K562 (cell line): ENCODE results near the gene ABLIM1. TPM values are rescaled to one million over a fixed set of nuclear protein-coding genes. Genes with fewer than 3 reads are reported as not detected.

Experiments
- ATAC-seq: fragments of 200-7000 bp; cut with Tn5 transposase; 3 replicates; pipeline ENCODE4 v1.9.1; 2020; ENCODE audit warnings: moderate library complexity
- BruUV-seq: library from RNA; stranded (reverse); fragments of 400-500 nt; replicated peaks from 2 replicates; lab custom pipeline; 2021; lab: Mats Ljungman, UMichigan
- CTCF ChIA-PET: fragments of 300-600 bp; formaldehyde crosslinking; extraction: SDS; loops from one replicate; lab custom pipeline; 2021; ENCODE audit warnings: low intra/inter-chr PET ratio; lab: Yijun Ruan, JAX
- POLR2A ChIA-PET: fragments of 300-600, 350-650 bp; sonication (Branson Sonifier 250); formaldehyde crosslinking; extraction: SDS; loops from one replicate; lab custom pipeline; 2021; ENCODE audit warnings: antibody characterized with exemption, inconsistent platforms; lab: Yijun Ruan, JAX
- DNase-seq, 4 experiments: peaks; one replicate each; pipeline versions ENCODE4 v3.0.0 to v3.0.0-alpha.2; 2011 to 2018; ENCODE audit warnings: low spot score in 3 of 4, mixed read lengths in 3 of 4; ENCODE audit errors: extremely low read depth in 1 of 4
- FAIRE-seq: peaks from 2 replicates; lab custom pipeline; 2011; peaks lifted over from hg19 to GRCh38; lab: Jason Lieb, UNC
- H2AFZ ChIP-seq: 2 replicates; pipeline ENCODE4 v1.6.0; 2011; ENCODE audit warnings: low read depth, low read length, control low read depth, inconsistent platforms
- H3K27ac ChIP-seq: fragments of 200-600 bp; 3 replicates; pipeline ENCODE4 v1.8.0; 2011; ENCODE audit warnings: low read depth, mild to moderate bottlenecking, control low read depth, inconsistent platforms, low read length, moderate library complexity, mixed read lengths; ENCODE audit errors: extremely low read depth
- H3K27me3 ChIP-seq, 2 experiments: fragments of 300-600 bp in 1 of 2; 2 replicates in 1 of 2; 3 replicates in 1 of 2; pipeline versions ENCODE4 v1.6.0 to v1.8.0; 2011; ENCODE audit warnings: inconsistent platforms in 2 of 2, low read length in 2 of 2, mild to moderate bottlenecking in 1 of 2, mixed read lengths in 1 of 2, moderate library complexity in 1 of 2; ENCODE audit not compliant: control insufficient read depth in 2 of 2, insufficient read depth in 2 of 2
- H3K36me3 ChIP-seq: fragments of 300-600 bp; 3 replicates; pipeline ENCODE4 v1.8.0; 2011; ENCODE audit warnings: mild to moderate bottlenecking, low read length, inconsistent platforms; ENCODE audit not compliant: control insufficient read depth, insufficient read depth
- H3K4me1 ChIP-seq, 2 experiments: fragments of 200-600 bp in 1 of 2; replicated peaks in 1 of 2; 2 replicates in 1 of 2; 3 replicates in 1 of 2; pipeline versions ENCODE4 v1.5.1 to v1.8.0; 2011; ENCODE audit warnings: inconsistent platforms in 2 of 2, low read length in 2 of 2, mild to moderate bottlenecking in 1 of 2, mixed read lengths in 1 of 2, moderate library complexity in 1 of 2; ENCODE audit not compliant: control insufficient read depth in 2 of 2, insufficient read depth in 2 of 2
- H3K4me2 ChIP-seq: 2 replicates; pipeline ENCODE4 v1.6.1; 2011; ENCODE audit warnings: low read length, control low read depth, inconsistent platforms, mixed read lengths; ENCODE audit not compliant: insufficient read depth
- H3K4me3 ChIP-seq: fragments of 200-600 bp; sonication (generic), shearing (Covaris generic); 2 replicates; pipeline ENCODE4 v1.5.1; 2016; ENCODE audit warnings: control low read depth, inconsistent platforms
- H3K79me2 ChIP-seq: fragments of 200-600 bp; 3 replicates; pipeline ENCODE4 v1.8.0; 2011; ENCODE audit warnings: low read length, inconsistent platforms; ENCODE audit not compliant: control insufficient read depth, insufficient read depth
- H3K9ac ChIP-seq, 2 experiments: 2 replicates each; pipeline versions ENCODE4 v1.6.0 to v1.6.1; 2011; ENCODE audit warnings: low read depth in 2 of 2, low read length in 2 of 2, control low read depth in 1 of 2, inconsistent platforms in 1 of 2, mild to moderate bottlenecking in 1 of 2, mixed read lengths in 1 of 2; ENCODE audit not compliant: insufficient read depth in 1 of 2
- H3K9me1 ChIP-seq: one replicate; pipeline ENCODE4 v1.6.0; 2011; ENCODE audit warnings: inconsistent platforms, mild to moderate bottlenecking, low read length, moderate library complexity; ENCODE audit not compliant: control insufficient read depth, insufficient read depth
- H3K9me3 ChIP-seq: replicated peaks from 2 replicates; pipeline ENCODE4 v1.5.1; 2011; ENCODE audit warnings: low read depth, low read length, inconsistent platforms; ENCODE audit not compliant: control insufficient read depth, insufficient read depth
- H4K20me1 ChIP-seq: replicated peaks from 2 replicates; pipeline ENCODE4 v1.6.1; 2011; ENCODE audit warnings: low read length, inconsistent platforms, mixed read lengths; ENCODE audit not compliant: control insufficient read depth, insufficient read depth
- BDP1 ChIP-seq: IDR thresholded peaks from 3 replicates; pipeline ENCODE4 v1.6.1; 2011; ENCODE audit not compliant: insufficient read length, insufficient read depth
- FOXK2 ChIP-seq, 2 experiments: fragments of 450-650 bp; IDR thresholded peaks in 1 of 2; conservative IDR thresholded peaks in 1 of 2; 2 replicates each; pipeline ENCODE4 v1.6.1; 2016; ENCODE audit warnings: low read depth in 2 of 2, mild to moderate bottlenecking in 1 of 2
- GATAD2A ChIP-seq: fragments of 450-650 bp; IDR thresholded peaks from 2 replicates; pipeline ENCODE4 v1.6.1; 2017
- NR2C2 ChIP-seq, 2 experiments: fragments of 200-800 bp in 1 of 2; sonication (Bioruptor generic) in 1 of 2; sonication (generic) in 1 of 2; formaldehyde crosslinking in 1 of 2; IDR thresholded peaks; 2 replicates each; pipeline versions ENCODE4 v1.6.1 to v1.8.0; 2016 to 2022; ENCODE audit warnings: mild to moderate bottlenecking in 1 of 2, missing compliant biosample characterization in 1 of 2, missing genetic modification characterization in 1 of 2, missing genetic modification reagents in 1 of 2
- PHTF2 ChIP-seq: fragments of 250-450 bp; sonication (Bioruptor Pico); IDR thresholded peaks from 2 replicates; pipeline ENCODE4 v1.5.0; 2021; ENCODE audit warnings: mild to moderate bottlenecking
- RBM39 ChIP-seq: fragments of 200-400 bp; formaldehyde crosslinking; optimal IDR thresholded peaks from 2 replicates; pipeline ENCODE3; 2018; ENCODE audit warnings: low read depth, low read length
- SMAD3 ChIP-seq: fragments of 450-650 bp; formaldehyde crosslinking; conservative IDR thresholded peaks from 2 replicates; pipeline ENCODE4 v1.4.0; 2020; ENCODE audit warnings: mild to moderate bottlenecking
- ZC3H8 ChIP-seq: fragments of 450-650 bp; IDR thresholded peaks from 2 replicates; pipeline ENCODE4 v1.6.1; 2017
- ZNF76 ChIP-seq: fragments of 250-450 bp; sonication (Bioruptor Pico); IDR thresholded peaks from 2 replicates; pipeline ENCODE4 v1.4.0; 2020; ENCODE audit warnings: mild to moderate bottlenecking, moderate library complexity, borderline replicate concordance
- WGBS: fragments of 100-300 bp; shearing (Covaris generic); methylation state at CpG from one replicate; pipeline ENCODE4 v1.1.6; 2016; ENCODE audit warnings: low coverage, mixed read lengths; ENCODE audit not compliant: insufficient coverage; ENCODE audit errors: missing lambda C conversion rate; 5-methylcytosine and 5-hydroxymethylcytosine counted together
- in situ Hi-C: fragments of 300-500 bp; cut with MboI; formaldehyde crosslinking; loops from 4 replicates; pipeline ENCODE4 v1.15.0; 2018; ENCODE audit warnings: inconsistent platforms, mixed read lengths
- intact Hi-C: fragments of 100-400 bp; cut with micrococcal nuclease; formaldehyde crosslinking; loops from 2 replicates; pipeline ENCODE4 v1.14.2; 2022
- polyA plus RNA-seq, 8 experiments: library from polyadenylated mRNA; depleted of rRNA in 4 of 8; stranded (reverse) in 5 of 8; unstranded in 3 of 8; fragments of >200 nt; fragmentation: Nextera tagmentation in 2 of 8; fragmentation: Illumina TruSeq in 1 of 8; extraction: Ambion mirVana in 2 of 8; extraction: Trizol in 1 of 8; gene quantifications; 2 replicates each; pipeline versions ENCODE4 v1.2.1 to v1.2.3, GENCODE V29; 2011 to 2014; ENCODE audit warnings: inconsistent platforms in 1 of 8, missing spikeins in 1 of 8
- total RNA-seq, 7 experiments: library from RNA; depleted of rRNA in 6 of 7; stranded (reverse); fragments of >200 nt in 6 of 7; fragmentation: Illumina TruSeq in 2 of 7; extraction: Trizol in 2 of 7; gene quantifications; 2 replicates each; pipeline versions ENCODE4 v1.2.1 to v1.2.3, GENCODE V29; 2011 to 2021; ENCODE audit warnings: low replicate concordance in 1 of 7
- TF ChIP-seq, protein P1 (sequence below): IDR thresholded peaks from 2 replicates; pipeline ENCODE4 v1.6.1; 2014; ENCODE audit warnings: antibody characterized with exemption
- TF ChIP-seq, protein P2 (sequence below): fragments of 250-450 bp; sonication (Bioruptor Pico); IDR thresholded peaks from 2 replicates; pipeline ENCODE4 v1.5.1; 2021; ENCODE audit warnings: mild to moderate bottlenecking

The ABLIM1 gene
- total and polyA plus RNA-seq, 9 of the 15 experiments (the other 6 are each of a cell fraction or from before 2014, with no cell fraction given): 0.07 to 0.49 (median 0.14) TPM; not detected in 6

DNA sequence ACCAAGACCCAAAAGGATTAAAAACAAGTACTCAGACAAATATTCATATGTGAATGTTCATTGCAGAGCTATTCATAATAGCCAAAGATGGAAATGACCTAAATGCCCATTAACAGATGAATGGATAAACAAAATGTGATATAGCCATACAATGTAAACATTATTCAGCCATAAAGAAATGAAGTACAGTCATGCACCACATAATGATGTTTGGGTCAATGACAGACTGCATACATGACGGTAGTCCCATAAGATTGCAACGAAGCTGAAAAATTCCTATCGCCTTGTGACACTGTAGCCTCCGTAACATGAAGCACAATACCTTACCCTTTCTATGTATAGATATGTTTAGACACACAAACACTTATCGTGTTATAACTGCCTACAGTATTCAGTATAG lies 97.9 kb downstream of the ABLIM1 start (continued):
- TF ChIP-seq NR2C2 (CRISPR knock-in tag; IDR thresholded peaks at IDR 0.05): no peak
- no peak for TF ChIP-seq NR2C2 (tag; IDR thresholded peaks at IDR 0.05)

DNA sequence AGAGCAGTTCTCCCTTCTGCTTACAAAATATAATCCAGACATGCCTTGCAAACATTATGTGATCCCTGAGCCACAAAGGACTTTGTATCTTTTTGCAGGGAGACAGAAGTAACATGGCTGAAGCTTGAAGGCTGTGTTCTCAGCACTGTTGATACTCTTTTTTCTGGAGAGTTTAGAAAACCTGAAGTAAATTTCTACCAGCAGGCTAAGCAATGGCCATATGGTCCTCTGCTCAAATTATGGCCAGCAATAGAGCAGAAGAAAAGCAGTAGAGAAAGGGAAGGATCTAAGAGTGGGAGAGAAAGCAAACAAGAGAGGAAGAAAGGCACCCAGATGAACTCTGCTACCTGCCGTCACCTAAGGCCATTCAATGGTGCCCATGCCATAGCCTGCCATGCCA lies 98.4 kb downstream of the ABLIM1 start:
- Histone ChIP-seq H3K9ac (no peak overlapping the region), H3K36me3 (no peaks in the 10 kb centered on the region), H3K4me1 (no peaks in the 10 kb centered on the region), H3K79me2 (no peaks in the 10 kb centered on the region), H3K27ac (no peak overlapping the region), H3K4me3 (no peak overlapping the region), H3K27me3 (no peaks in the 10 kb centered on the region), H4K20me1 (no peaks in the 10 kb centered on the region), H3K9me1 (no peaks in the 10 kb centered on the region), H3K4me2 (no peak overlapping the region), H3K9me3 (no peaks in the 10 kb centered on the region), H2AFZ (no peak overlapping the region)
- TF ChIP-seq ZC3H8 (no peak), GATAD2A (no peak), PHTF2 (CRISPR knock-in tag) (no peak), ZNF76 (CRISPR knock-in tag) (no peak), SMAD3 (CRISPR knock-in tag) (no peak), FOXK2 (conservative IDR thresholded peaks at IDR 0.05 in 1 of 2, IDR thresholded peaks at IDR 0.05 in 1 of 2; ENCODE audit: low read depth in 2 of 2) (no peak), RBM39 (no peak), BDP1 (no peak)
- TF ChIP-seq, protein P1, sequence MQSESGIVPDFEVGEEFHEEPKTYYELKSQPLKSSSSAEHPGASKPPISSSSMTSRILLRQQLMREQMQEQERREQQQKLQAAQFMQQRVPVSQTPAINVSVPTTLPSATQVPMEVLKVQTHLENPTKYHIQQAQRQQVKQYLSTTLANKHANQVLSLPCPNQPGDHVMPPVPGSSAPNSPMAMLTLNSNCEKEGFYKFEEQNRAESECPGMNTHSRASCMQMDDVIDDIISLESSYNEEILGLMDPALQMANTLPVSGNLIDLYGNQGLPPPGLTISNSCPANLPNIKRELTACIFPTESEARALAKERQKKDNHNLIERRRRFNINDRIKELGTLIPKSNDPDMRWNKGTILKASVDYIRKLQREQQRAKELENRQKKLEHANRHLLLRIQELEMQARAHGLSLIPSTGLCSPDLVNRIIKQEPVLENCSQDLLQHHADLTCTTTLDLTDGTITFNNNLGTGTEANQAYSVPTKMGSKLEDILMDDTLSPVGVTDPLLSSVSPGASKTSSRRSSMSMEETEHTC: no peak
- TF ChIP-seq, protein P2, sequence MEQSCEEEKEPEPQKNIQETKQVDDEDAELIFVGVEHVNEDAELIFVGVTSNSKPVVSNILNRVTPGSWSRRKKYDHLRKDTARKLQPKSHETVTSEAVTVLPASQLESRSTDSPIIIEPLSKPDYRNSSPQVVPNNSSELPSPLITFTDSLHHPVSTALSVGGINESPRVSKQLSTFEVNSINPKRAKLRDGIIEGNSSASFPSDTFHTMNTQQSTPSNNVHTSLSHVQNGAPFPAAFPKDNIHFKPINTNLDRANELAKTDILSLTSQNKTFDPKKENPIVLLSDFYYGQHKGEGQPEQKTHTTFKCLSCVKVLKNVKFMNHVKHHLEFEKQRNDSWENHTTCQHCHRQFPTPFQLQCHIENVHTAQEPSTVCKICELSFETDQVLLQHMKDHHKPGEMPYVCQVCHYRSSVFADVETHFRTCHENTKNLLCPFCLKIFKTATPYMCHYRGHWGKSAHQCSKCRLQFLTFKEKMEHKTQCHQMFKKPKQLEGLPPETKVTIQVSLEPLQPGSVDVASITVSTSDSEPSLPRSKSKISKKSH (CRISPR knock-in tag): no peak
- no peak for DNase-seq
- ChIA-PET POLR2A (no interaction called here), CTCF (no interaction called here)
- intact Hi-C loops: no loop called here
- ATAC-seq: no peak
- WGBS: no CpG with 5 or more reads among the region's 1 CpG
- BruUV-seq: no TSS peak
- in situ Hi-C loops: no loop called here
- no peak for FAIRE-seq
